ENCODE data around the gene PELI3.
"Not testable (repeated sequence)": the region's sequence is repeated elsewhere in the genome, so short reads cannot be mapped to it uniquely, and the experiment has no call there.

PELI3 gene

GRCh38 chr11:66466225-66467033 is at the start of gene PELI3:
TSS of gene PELI3 (plus strand) at chr11:66466905. CDS start at chr11:66468129, 1,224 bp downstream.
- DNase-seq: peak; percentile 92

GRCh38 chr11:66417000-66417399 is 49.7 kb upstream of the PELI3 start:
- DNase-seq: peak; percentile 18

- peak; percentile 69 for DNase-seq
These were observed 48.3 kb upstream of the PELI3 start for GRCh38 chr11:66418168-66418985.

- DNase-seq: no peak
These were observed 47.8 kb upstream of the PELI3 start for GRCh38 chr11:66418986-66419308.

GRCh38 chr11:66419825-66420224 is 46.9 kb upstream of the PELI3 start:
- DNase-seq: no peak

- no peak for DNase-seq
These were observed 45.8 kb upstream of the PELI3 start, which contains the start of gene NPAS4 for GRCh38 chr11:66420671-66421476. TSS of gene NPAS4 (plus strand) at chr11:66421035. CDS start at chr11:66421180, 145 bp downstream.

- DNase-seq: peak; percentile 87
These were observed 45.1 kb upstream of the PELI3 start for GRCh38 chr11:66421492-66422205.

GRCh38 chr11:66426314-66426713 is 40.4 kb upstream of the PELI3 start:
- no peak for DNase-seq

GRCh38 chr11:66428933-66429332 is 37.8 kb upstream of the PELI3 start:
- no peak for DNase-seq

GRCh38 chr11:66429983-66430602 is 36.6 kb upstream of the PELI3 start:
- peak; percentile 76 for DNase-seq

- DNase-seq: not testable (repeated sequence)
These were observed 35.4 kb upstream of the PELI3 start for GRCh38 chr11:66431287-66431686.

- not testable (repeated sequence) for DNase-seq
These were observed 34.8 kb upstream of the PELI3 start for GRCh38 chr11:66431871-66432329.

- no peak for DNase-seq
These were observed 34.1 kb upstream of the PELI3 start for GRCh38 chr11:66432597-66432996.

GRCh38 chr11:66437979-66438503 is 28.7 kb upstream of the PELI3 start:
- DNase-seq: no peak

GRCh38 chr11:66438504-66439466 is 27.9 kb upstream of the PELI3 start, which contains the start of gene MRPL11:
TSS of gene MRPL11 (minus strand) at chr11:66438848. CDS start at chr11:66438754, 94 bp downstream.
- peak; percentile 91 for DNase-seq

GRCh38 chr11:66440101-66440939 is 26.4 kb upstream of the PELI3 start:
- not testable (repeated sequence) for DNase-seq

GRCh38 chr11:66440940-66441282 is 25.8 kb upstream of the PELI3 start:
- DNase-seq: not testable (repeated sequence)

GRCh38 chr11:66443602-66444001 is 23.1 kb upstream of the PELI3 start:
- no peak for DNase-seq

- no peak for DNase-seq
These were observed 19.7 kb upstream of the PELI3 start for GRCh38 chr11:66447012-66447411.

All from activated naive CD4-positive, alpha-beta T cell treated with Interleukin-2 at 50 U/mL for 16 hours (primary cell).